Activated CD8-positive, alpha-beta T cell treated with anti-CD3 and anti-CD28 coated beads for 36 hours (primary cell): ENCODE data around the gene DRD1. TPM values are rescaled to one million over a fixed set of nuclear protein-coding genes. Genes with fewer than 3 reads are reported as not detected.
"Not testable (repeated sequence)": the region's sequence is repeated elsewhere in the genome, so short reads cannot be mapped to it uniquely, and the experiment has no call there.

Source experiments
- ATAC-seq: fragments of 200-7000 bp; cut with Tn5 transposase; one replicate; pipeline ENCODE4 v1.10.0; 2021; ENCODE audit warnings: mild to moderate bottlenecking, moderate library complexity
- CTCF ChIA-PET: fragments of 350-600 bp; sonication (Branson Sonifier 250); formaldehyde crosslinking; loops from one replicate; lab custom pipeline; 2021; ENCODE audit warnings: antibody characterized with exemption; lab: Charles Lee
- POLR2A ChIA-PET: fragments of 350-600 bp; sonication (Branson Sonifier 250); formaldehyde crosslinking; loops from one replicate; lab custom pipeline; 2021; ENCODE audit warnings: antibody characterized with exemption; lab: Charles Lee
- DNase-seq: peaks from one replicate; pipeline ENCODE4 v3.0.0-alpha.2; 2020
- H3K27ac Mint-ChIP-seq: one replicate; pipeline ENCODE4 v1.8.0; 2021; ENCODE audit warnings: mild to moderate bottlenecking, mixed read lengths
- H3K27me3 Mint-ChIP-seq: one replicate; pipeline ENCODE4 v1.8.0; 2021; ENCODE audit warnings: mixed read lengths
- H3K36me3 Mint-ChIP-seq: one replicate; pipeline ENCODE4 v1.8.0; 2021; ENCODE audit warnings: low read depth, mixed read lengths
- H3K4me1 Mint-ChIP-seq: one replicate; pipeline ENCODE4 v1.8.0; 2021; ENCODE audit warnings: low read depth, mixed read lengths
- H3K4me3 Mint-ChIP-seq: one replicate; pipeline ENCODE4 v1.8.0; 2021; ENCODE audit warnings: mild to moderate bottlenecking, moderate library complexity, mixed read lengths
- H3K9me3 Mint-ChIP-seq: one replicate; pipeline ENCODE4 v1.8.0; 2021; ENCODE audit warnings: mixed read lengths
- CTCF ChIP-seq: fragments of 200-600 bp; IDR thresholded peaks from one replicate; pipeline ENCODE4 v1.8.0; 2022; ENCODE audit warnings: antibody characterized with exemption, mild to moderate bottlenecking
- intact Hi-C: fragments of 100-400 bp; cut with micrococcal nuclease; formaldehyde crosslinking; loops from one replicate; pipeline ENCODE4 v1.10.0; 2022
- total RNA-seq, 2 experiments: library from RNA; stranded (reverse); gene quantifications; one replicate each; pipeline ENCODE4 v1.2.3, GENCODE V29; 2021

Gene DRD1
- total RNA-seq, 2 experiments from 2014 or later = not detected

- Mint-ChIP-seq H3K4me1 (no peaks in the 10 kb centered on the region), H3K9me3 (no peaks in the 10 kb centered on the region), H3K27me3 (peaks cover 20% of the 10 kb centered on the region), H3K4me3 (no peak overlapping the region), H3K27ac (no peak overlapping the region), H3K36me3 (no peaks in the 10 kb centered on the region)
- ChIA-PET CTCF (no interaction called here), POLR2A (no interaction called here)
- no peak for TF ChIP-seq CTCF
- intact Hi-C loops = no loop called here
- no peak for ATAC-seq
- DNase-seq = no peak
Measured at GRCh38 chr5:175436359-175436758, 7.6 kb downstream of the DRD1 start.

- no peak for TF ChIP-seq CTCF
- Mint-ChIP-seq H3K9me3 (no peaks in the 10 kb centered on the region), H3K27me3 (peaks cover 14% of the 10 kb centered on the region), H3K27ac (no peak overlapping the region), H3K4me1 (no peaks in the 10 kb centered on the region), H3K36me3 (no peaks in the 10 kb centered on the region), H3K4me3 (no peak overlapping the region)
- DNase-seq = no peak
- POLR2A ChIA-PET = no interaction called here
- ATAC-seq = no peak
- CTCF ChIA-PET = interaction anchor here (0.8 to 0.9 kb wide), 2 partner anchors 30 to 483 kb away, joined by 3 to 4 read pairs; no protein-coding TSS in a partner anchor
- intact Hi-C loops = no loop called here
Measured at GRCh38 chr5:175434800-175435199, 9.2 kb downstream of the DRD1 start.

GRCh38 chr5:175427762-175428161 is 16.2 kb downstream of the DRD1 start:
- no peak overlapping the region for H3K4me3 Mint-ChIP-seq
- intact Hi-C loops = no loop called here
- no peak for ATAC-seq
- no peaks in the 10 kb centered on the region for H3K4me1 Mint-ChIP-seq
- no peak for DNase-seq
- peaks cover 13% of the 10 kb centered on the region for H3K27me3 Mint-ChIP-seq
- POLR2A ChIA-PET = no interaction called here
- CTCF ChIA-PET = no interaction called here
- no peak overlapping the region for H3K27ac Mint-ChIP-seq
- TF ChIP-seq CTCF = no peak
- no peaks in the 10 kb centered on the region for H3K36me3 Mint-ChIP-seq
- peaks cover 3% of the 10 kb centered on the region for H3K9me3 Mint-ChIP-seq

GRCh38 chr5:175424594-175424993 is 19.4 kb downstream of the DRD1 start:
- H3K9me3 Mint-ChIP-seq, intact Hi-C loops, H3K36me3 Mint-ChIP-seq, ATAC-seq, H3K27ac Mint-ChIP-seq, CTCF ChIA-PET, DNase-seq, POLR2A ChIA-PET, H3K4me3 Mint-ChIP-seq, H3K4me1 Mint-ChIP-seq: not testable (repeated sequence)
- peaks cover 17% of the 10 kb centered on the region for H3K27me3 Mint-ChIP-seq

GRCh38 chr5:175422058-175422457 is 21.9 kb downstream of the DRD1 start:
- DNase-seq (no peak), ATAC-seq (no peak)
- H3K36me3 Mint-ChIP-seq = no peaks in the 10 kb centered on the region
- H3K27me3 Mint-ChIP-seq = peaks cover 26% of the 10 kb centered on the region
- ChIA-PET CTCF (no interaction called here), POLR2A (no interaction called here)
- H3K4me3 Mint-ChIP-seq = no peak overlapping the region
- H3K27ac Mint-ChIP-seq = no peak overlapping the region
- intact Hi-C loops = no loop called here
- no peaks in the 10 kb centered on the region for H3K9me3 Mint-ChIP-seq
- no peaks in the 10 kb centered on the region for H3K4me1 Mint-ChIP-seq
- TF ChIP-seq CTCF = no peak

- H3K4me1 Mint-ChIP-seq = no peaks in the 10 kb centered on the region
- ATAC-seq = no peak
- DNase-seq = no peak
- intact Hi-C loops = no loop called here
- H3K36me3 Mint-ChIP-seq = no peaks in the 10 kb centered on the region
- H3K27me3 Mint-ChIP-seq = peaks cover 27% of the 10 kb centered on the region
- no peak for TF ChIP-seq CTCF
- H3K4me3 Mint-ChIP-seq = no peak overlapping the region
- no peak overlapping the region for H3K27ac Mint-ChIP-seq
- ChIA-PET POLR2A (no interaction called here), CTCF (no interaction called here)
- no peaks in the 10 kb centered on the region for H3K9me3 Mint-ChIP-seq
Measured at GRCh38 chr5:175420383-175420782, 23.6 kb downstream of the DRD1 start.
